DMS 273 (cell line): ENCODE measurements around the gene LRRC3B.

Experiments
- DNase-seq: peaks from one replicate; lab custom pipeline; 2025; ENCODE audit not compliant: unreplicated experiment; lab: John Stamatoyannopoulos, UW

The LRRC3B gene

DNA sequence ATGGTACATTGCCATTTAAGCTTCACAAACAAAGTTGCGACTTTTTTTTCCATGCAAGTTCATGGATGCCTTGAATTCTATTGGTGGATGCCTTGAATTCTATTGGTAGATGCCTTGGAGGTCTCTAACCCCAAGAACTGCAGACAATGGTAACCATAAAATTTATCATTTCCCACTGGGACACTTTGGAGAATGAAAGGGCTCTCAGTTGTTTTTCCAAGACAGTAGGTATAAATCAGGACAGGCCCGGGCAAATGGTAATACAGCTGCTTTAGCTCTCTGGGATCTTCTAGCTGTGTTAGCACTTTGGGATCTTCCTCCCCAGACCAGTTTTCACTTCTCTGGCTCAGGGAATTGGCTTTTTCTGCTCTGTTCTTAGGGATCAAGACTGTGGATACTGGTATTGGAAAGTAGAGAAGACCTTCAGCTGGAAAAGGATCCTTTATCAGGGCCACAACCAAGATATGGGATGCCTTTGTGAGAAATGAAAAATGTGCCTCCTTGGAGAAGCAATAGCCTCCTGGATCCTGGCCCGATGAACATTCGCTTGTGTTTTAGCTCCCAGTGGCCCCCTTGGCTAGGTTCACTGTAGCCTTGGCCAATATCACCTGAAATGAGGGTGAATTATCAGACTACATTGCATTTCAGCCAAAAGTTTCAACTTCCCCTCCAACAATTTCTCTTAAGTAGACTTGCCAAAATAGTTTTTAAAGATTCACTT is 8.3 kb downstream of the LRRC3B start:
- no peak for DNase-seq

DNA sequence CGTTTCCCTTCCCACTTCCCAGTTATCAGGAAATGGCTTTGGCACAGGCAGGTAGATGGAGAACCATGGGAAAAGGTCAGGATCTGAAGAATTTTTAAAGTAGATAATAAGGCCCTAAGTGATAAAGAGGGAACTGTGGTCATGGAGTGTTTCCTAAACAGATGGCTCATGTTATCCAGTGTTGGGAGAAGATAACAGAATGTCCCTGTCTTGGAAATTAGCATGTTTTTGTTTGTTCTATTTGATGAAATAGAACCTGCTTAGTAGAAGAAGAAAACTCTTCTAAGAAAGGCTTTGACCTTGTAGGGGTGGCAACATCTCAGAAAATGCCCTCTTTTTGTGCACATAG is 8.8 kb downstream of the LRRC3B start:
- no peak for DNase-seq

DNA sequence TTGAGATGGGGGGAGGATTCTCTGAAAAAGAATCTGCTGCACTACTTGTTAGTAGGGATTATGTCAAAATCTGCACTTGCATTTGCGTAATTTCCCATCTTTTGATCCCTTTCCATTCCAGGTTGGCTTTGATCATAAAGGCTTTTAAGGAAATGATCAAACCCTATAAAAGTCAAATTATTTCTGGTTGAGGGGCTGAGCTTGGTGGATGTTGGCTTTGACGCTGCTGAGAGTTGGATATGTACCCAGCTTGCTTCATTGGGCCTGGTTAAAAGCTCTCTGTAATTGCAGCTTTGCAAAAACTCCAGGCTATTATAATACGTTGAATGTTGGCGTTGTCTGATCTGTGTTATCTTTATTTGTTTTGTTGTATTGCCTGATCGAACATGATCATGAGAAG is 12.0 kb downstream of the LRRC3B start:
- DNase-seq, result no peak

DNA sequence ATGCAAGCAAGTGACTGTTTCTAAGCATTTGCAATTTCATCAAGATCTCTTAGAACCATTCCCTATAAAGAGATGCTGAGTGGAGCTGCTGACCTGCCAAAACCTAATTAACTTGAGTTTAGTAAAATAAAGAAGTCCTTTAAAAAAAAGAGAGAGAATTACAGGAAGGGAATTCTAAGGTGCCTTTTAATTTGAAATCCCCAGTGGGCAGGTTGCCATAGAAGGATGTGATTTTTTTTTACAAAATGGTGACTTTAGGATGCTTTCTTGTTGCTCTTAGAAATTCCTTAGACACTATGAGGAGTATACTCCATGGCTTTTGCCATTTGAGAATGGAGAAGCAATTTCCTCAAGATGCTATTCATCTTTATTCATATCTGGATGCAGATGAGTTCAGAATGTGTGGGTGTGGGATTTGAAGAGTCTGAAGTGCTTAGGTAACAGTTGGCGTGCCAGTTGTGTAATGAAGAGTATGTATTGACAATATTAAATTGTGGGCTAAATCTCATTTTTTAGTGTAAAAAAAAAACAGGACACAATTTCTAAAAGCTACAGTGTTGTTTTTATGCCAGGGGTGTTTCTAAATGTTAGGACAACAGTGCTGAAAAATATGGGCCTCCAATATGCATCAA is 13.6 kb downstream of the LRRC3B start:
- no peak for DNase-seq

DNA sequence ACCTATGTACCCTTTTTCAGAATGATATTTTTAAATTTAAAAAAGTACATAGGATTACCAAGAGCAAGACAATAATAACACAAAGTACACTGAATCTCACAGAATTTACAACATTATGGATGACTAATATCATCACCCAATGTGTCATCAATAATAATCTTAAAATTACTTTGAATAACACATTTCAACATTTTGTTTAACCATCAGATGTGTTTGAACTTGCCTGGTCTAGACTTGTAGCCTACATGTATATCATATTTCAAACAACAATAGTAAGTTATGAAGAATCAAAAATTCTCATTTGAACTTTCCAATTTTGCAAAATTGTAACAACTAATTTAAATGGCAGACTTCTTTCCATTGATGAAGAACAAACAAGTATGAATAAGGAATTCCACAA is 15.1 kb downstream of the LRRC3B start:
- no peak for DNase-seq

DNA sequence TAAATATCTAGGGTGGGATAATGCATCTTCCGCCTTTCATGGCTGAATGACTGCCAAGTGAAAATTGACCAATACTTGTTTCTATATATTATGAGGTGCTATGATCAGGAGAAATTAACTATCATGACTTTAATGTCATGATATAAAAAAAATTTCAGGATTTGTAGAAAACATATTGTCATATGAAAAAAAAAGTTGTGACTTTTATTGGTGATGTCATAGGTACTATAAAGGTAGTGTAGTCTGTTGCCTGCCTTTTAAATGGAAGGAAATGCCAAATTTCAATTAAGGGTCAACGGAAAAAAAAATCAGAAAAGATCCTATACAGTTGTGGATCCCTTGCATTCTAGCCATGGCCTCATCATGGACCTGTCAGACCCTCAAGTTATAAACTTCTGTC is 15.5 kb downstream of the LRRC3B start:
- DNase-seq, result no peak

DNA sequence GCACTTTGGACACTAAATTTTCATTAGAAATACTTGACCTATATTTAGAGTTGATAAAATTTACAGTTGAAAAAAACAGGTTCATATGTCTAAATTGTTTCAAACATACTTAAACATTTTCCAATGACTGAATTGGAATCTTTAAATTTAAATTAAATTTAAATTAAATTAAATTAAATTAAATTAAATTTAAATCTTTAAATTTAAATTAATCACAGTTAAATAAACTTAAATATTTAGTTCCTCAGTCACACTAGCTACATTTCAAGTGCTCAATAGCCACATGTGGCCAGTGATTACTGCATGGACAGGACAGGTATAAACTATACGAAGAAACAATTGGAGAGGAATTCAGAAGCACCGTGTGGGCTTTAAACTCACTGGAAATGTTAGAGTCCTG is 16.8 kb downstream of the LRRC3B start:
- no peak for DNase-seq

DNA sequence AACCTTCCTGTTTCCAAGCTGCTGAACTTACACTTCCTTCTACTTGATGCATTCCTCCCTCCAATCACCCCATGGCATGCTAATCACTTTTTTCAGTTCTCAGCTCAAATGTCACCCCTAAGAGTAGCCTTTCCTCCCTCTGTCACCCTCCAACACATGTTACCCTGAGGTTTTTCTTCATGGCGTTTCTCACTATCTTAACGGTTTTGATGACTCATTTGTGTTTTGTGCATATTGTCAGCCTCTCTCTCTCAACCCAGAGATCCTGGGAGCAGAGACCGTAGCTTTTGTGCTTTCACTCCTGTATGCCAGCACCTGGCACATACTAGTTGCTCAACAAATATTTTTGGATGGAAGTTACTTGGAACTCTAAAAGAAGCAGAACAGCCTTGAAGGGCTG is 24.5 kb downstream of the LRRC3B start:
- no peak for DNase-seq

DNA sequence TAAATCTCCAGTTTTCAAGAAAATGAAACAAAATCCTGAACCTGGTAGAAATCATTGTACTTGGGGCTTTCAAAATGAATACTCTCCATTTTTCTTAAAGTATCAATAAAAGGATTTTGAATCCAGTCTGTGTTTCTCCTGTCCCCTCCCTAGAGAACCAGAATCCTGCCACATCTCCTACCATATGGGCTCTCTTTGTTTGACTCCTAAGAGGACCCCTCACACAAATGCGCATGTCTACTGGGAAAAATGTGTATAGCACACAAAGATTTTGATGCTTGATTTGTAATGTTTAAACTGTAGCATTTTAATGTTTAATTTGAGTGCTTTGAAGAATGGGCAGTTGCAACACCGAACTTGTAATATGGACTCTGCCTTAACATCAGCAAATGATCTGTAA is 25.9 kb downstream of the LRRC3B start:
- DNase-seq, result no peak

DNA sequence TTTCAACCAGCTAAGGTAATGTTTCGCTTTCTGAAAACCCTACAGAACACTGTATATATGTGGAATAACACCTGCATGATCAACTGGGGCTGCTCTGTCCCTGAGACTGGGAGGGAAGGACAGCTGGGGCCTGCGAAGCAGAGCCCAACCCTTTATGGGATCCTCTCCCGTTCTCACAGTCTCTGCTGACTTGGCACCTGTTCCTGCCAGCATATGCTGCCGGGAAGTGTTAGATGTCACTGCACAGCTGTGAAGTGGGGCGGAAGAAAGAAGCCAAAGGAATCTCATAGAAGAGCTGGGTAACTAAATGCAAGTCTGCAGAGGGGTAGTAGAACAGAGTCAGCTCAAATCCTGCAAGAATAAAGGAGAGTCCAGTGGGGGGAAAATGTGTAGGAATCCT is 29.6 kb downstream of the LRRC3B start:
- DNase-seq, result peak; percentile 84

DNA sequence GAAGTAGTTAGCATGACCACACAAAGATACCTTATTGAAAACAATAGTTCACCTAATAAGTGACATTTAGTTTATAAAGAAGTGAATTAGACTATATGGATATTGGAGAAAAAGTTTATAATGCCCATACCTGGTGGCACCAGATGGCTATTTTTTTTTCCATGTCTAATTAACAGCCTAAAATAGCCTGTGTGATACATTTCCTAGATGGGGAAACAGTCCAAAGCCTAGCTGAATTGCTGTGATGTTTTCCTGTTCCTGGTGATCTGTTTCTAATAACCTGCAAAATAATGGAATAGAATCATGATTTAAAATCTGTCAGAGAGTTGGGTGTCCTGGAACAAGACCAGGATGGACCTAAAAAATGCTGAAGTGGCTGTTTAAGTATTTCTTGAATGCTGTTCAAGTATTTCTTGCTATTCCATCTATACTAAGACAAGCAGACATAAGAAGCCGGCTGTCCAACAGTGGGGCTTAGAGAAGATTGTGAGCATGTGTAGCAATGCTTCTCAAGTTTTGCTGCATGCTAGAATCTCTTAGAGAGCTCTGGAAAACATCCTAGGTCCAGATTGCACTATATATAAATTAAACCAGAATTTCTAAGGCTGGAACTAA is 31.3 kb downstream of the LRRC3B start:
- no peak for DNase-seq

DNA sequence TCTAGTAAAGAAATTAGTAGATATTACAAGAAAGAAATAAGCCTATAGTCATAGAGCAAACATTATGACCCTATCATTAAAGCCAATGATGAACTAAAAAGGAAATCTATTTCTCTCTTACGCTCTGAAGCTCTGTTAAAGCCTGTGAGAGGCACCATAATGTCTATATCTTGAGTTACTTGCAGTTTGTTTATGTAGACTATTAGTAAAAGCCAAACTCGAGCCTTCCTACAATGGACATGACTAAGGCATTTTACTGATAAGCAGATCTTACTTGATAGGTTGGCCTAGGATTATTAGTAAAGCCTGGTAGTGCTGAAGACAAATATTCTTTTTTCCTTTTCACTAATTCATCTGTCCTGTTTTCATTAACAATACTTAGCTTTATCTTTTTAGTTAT is 32.7 kb downstream of the LRRC3B start:
- no peak for DNase-seq

DNA sequence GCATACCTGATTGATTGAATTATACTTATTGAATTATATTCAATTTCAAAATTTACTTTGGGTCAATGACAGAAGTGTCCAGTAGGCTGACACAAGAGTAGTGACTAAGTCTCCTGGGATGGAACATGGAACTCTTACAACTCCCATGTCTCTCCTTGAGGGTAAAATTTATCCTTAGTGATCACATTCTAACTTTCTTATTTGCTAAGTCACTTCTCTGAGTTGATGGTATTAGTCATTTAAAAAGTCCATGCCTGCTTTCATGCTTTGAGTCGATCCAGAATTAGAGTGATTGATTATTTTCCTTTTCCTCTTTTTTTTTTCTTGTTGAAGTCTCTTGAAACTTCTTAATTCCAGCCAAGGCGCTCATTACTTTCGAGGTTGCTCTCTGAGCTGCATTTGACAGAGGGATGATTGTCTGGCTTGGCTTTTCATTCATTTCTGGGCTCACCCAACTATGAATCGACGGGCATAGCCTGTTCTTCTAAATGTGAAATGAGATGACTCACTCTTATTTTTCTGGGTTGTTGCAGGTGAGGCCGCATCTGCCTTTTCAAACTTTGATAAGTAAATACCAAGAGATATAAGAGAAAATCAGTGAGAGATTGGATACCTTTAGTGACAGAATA is 34.9 kb downstream of the LRRC3B start:
- no peak for DNase-seq

DNA sequence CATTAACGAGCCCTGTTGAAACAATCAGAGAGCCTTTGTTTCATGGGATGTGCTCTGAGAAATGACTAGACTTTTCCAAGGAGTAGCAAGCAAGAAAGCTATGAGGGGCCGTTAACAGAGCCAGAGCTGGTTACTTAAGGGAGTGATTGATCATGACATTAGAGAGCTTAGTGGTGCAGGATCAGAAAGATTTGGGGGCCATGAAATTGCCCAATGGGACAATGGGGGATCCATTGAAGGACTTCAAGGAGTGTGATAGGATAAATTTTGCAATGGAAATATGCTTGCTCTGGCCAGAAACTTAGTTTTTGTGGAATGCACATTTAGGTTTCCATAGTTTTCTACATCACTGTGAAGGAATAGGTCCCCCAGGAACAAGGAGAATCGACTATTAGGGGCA is 45.6 kb downstream of the LRRC3B start:
- DNase-seq, result no peak

DNA sequence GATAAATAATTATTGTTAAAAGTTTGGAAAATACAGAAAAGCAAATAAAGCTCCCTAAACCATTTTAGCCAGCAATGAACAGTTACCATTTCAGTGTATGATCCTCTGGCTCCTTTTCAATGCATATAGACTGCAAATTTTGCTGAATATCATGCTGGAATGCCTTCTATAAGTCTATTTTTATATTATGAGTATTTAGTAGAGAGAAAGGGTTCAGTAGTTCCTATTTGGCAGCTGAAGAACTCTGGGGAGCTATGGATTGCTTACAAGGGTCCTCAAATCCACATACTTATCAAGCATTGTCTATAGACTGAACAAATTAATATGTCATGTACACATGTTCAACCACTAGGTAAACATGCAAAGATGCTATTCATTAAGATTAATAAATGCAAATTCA is 46.1 kb downstream of the LRRC3B start:
- no peak for DNase-seq

DNA sequence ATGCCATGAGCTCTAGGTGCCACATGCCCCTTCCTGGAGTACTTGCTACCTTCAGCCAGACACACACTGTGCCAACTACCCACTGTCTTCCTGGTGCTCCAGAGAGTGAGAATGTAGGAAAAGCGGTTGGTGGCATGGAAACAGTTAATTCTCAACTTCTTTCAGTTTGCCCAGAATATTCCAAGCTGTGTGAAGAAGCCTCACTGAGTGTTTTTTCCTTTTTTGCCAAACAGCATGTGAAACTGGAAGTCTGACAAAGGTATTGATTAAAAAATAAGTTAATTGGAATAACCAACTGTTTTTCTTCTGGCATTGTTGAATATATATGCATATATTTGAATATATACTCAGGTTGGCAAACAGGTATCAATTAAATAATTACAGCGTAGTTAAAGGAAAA is 52.8 kb downstream of the LRRC3B start:
- DNase-seq, result no peak

DNA sequence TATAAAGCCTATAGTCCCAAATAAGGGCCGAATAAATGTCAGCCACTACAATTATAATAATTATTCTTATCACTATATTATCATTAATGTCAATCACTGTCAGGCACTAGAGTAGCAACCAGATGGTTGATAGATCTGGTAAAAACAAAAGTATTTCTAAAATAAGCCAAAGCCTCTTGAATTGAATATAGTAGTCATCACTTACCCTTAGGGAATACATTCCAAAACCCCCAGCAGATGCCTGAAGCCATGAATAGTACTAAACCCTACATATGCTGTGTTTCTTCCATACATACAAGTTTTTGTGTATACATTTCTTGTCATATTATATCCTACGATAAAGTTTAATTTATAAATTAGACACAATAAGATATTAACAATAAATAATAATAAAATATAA is 59.1 kb downstream of the LRRC3B start:
- no peak for DNase-seq

DNA sequence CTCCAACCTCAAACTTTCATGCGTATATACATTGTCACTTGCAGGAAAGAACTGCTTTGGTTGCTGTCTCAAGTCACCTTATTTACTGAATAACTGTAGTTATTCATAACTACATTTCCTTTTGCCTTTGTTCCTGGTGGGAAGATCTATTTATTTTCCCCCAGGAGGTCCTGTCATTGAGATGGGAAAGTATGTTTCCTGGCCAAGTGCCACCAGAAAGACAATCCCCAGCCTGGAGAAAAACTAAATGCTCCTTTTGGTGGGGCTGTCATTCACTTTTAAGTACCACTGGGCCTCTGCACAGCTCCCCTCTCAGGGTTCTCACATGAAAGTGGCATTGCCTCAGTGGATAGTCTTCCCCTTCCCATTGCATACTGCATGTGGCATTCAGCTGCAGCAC is 59.8 kb downstream of the LRRC3B start:
- DNase-seq, result no peak

DNA sequence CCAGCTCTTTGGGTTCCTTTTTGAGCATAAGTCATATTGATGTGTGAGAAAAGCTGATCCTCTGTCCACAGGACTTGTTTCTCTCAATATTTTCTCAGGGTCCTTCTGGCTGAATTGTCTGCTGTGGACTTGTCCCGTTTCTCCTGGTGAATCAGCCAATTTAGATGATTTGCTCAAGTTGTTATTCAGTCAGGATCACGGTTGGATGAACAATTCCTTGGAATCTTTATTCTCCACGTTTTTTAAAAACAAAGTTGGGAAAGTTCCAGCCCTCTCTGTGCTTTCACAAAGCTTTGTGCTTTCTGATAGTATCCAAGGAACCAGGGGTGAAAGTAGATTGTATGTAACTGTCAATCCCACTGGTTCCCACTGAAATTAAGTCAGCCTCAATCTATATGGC is 61.3 kb downstream of the LRRC3B start:
- no peak for DNase-seq

DNA sequence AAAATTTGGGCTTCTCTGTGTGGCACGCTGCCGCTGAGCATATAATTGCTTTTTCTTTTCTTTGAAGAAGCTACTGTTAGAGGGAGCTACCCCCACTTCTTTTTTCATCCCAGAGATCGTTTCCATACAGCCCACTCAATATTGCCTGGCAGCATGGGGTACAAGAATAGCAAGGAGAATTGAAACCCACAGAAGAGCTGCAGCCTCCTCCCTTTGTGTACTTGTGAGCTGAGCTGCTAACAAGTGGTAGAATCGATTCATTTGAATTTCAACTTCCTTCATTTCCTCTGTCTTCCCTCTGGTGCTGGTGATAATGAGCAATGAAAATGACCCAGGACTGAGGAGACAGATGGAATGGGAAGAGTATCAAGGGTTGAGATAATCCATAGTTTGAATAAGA is 64.9 kb downstream of the LRRC3B start:
- no peak for DNase-seq

DNA sequence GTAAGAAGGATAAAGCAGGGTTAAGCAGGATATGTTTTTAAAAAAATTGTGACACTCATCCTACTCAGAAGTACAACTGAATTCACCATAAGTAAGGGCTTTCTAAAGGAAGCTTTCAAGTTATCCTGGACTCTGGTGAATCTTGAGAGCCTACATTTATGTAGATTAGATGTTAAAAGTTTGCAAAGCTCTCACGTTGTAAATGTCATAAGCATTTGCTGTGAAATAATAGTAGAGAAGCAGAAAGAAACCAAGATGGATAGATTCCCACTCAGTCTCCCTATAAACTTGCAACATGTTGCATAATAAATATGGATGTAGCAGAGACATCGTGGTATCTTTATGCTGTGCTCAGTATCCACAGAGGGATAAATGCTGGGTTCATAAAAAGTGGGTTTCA is 77.0 kb downstream of the LRRC3B start:
- no peak for DNase-seq

DNA sequence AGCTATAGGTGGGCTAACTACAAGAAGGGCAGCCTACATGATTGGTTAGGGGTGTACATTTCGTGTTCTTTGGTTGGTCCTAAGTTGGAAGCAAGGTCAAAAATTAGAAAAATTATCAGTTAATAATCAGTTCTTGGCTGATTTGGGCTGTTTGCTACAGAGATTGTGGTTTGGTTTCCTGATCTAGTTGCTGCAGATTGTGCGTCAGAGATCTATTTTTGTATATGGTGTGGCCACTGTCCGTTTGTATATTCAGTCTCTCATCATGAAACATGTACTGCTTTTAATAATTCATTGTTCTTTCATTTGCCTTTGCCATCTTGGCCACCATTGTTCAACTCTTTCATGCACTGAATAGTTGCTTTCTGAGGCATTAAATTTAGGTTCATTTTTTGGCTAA is 80.9 kb downstream of the LRRC3B start:
- DNase-seq, result no peak
